Activated CD4-positive, alpha-beta T cell treated with anti-CD3 and anti-CD28 coated beads, Interleukin-2, amount 10 ng/mL, durations not matched to agents 24 days and 14 days (primary cell): ENCODE data around the gene MBLAC1. TPM values are rescaled to one million over a fixed set of nuclear protein-coding genes. Genes with fewer than 3 reads are reported as not detected.

Experiments
- DNase-seq: peaks from one replicate; pipeline ENCODE4 v3.0.0; 2022
- H3K27ac Mint-ChIP-seq: one replicate; pipeline ENCODE4 v1.8.0; 2022; ENCODE audit warnings: mild to moderate bottlenecking, mixed read lengths
- H3K27me3 Mint-ChIP-seq: one replicate; pipeline ENCODE4 v1.8.0; 2022; ENCODE audit warnings: mixed read lengths
- H3K36me3 Mint-ChIP-seq: one replicate; pipeline ENCODE4 v1.8.0; 2022; ENCODE audit warnings: low read depth, mild to moderate bottlenecking, mixed read lengths
- H3K4me1 Mint-ChIP-seq: one replicate; pipeline ENCODE4 v1.8.0; 2021; ENCODE audit warnings: mixed read lengths
- H3K4me3 Mint-ChIP-seq: one replicate; pipeline ENCODE4 v1.8.0; 2022; ENCODE audit warnings: mild to moderate bottlenecking, moderate library complexity, mixed read lengths
- H3K9me3 Mint-ChIP-seq: one replicate; pipeline ENCODE4 v1.8.0; 2021; ENCODE audit warnings: mixed read lengths
- intact Hi-C: fragments of 100-400 bp; cut with micrococcal nuclease; formaldehyde crosslinking; loops from one replicate; pipeline ENCODE4 v1.15.1; 2023
- total RNA-seq: library from RNA; stranded (reverse); gene quantifications from 2 replicates; pipeline ENCODE4 v1.2.3, GENCODE V29; 2022

Gene MBLAC1, protein sequence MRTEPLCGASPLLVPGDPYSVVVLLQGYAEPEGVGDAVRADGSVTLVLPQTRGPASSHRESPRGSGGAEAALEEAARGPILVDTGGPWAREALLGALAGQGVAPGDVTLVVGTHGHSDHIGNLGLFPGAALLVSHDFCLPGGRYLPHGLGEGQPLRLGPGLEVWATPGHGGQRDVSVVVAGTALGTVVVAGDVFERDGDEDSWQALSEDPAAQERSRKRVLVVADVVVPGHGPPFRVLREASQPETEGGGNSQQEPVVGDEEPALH
- total RNA-seq, result 3.0 and 3.5 TPM in 2 replicates

DNA sequence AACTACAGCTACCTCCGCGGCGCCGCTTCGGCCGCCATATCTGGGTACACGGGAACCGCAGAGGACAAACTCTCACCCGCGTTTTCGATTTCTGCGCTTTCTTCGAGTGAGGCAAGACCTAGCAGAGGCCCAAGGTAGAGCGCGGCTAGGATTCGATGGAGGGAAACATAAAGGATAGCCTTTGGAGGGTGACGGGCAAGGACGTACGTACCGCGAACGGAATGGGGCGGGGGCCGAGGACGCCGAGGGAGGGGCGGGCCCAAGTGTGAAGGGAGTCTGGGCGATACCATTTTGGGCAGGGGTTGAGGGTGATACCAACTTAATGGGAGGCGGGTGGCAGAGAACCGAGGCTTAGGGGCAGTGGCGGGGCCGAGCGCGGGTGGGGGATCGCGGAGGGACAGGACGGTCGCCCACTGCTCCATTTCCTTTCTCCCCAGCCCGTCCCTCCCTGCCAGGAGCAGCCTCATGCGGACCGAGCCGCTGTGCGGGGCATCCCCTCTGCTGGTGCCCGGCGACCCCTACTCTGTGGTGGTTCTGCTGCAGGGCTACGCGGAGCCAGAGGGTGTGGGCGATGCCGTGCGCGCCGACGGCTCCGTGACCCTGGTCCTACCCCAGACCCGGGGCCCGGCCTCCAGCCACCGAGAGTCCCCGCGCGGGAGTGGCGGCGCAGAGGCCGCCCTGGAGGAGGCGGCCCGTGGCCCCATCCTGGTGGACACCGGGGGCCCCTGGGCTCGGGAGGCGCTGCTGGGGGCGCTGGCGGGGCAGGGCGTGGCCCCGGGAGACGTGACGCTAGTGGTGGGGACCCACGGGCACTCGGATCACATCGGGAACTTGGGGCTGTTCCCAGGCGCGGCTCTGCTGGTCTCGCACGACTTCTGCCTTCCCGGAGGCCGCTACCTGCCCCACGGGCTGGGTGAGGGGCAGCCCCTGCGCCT is at the start of gene MBLAC1:
Gene MBLAC1, plus strand, starts transcription at position 37 of the 935 bp plus-strand sequence. Its CDS starts 429 bp downstream, at position 466.
- H3K4me1 Mint-ChIP-seq, result peaks cover 22% of the 10 kb centered on the region
- DNase-seq, result peak; percentile 97
- intact Hi-C loops, result loop anchor here (1.0 to 10.0 kb wide), 9 partner anchors 8 to 458 kb away; partner anchors contain the start of genes AP4M1, CNPY4, COPS6 and FBXO24
- no peaks in the 10 kb centered on the region for H3K9me3 Mint-ChIP-seq
- H3K27ac Mint-ChIP-seq, result peak within 1 kb of the TSS; percentile 100
- H3K36me3 Mint-ChIP-seq, result peaks cover 12% of the 10 kb centered on the region
- peak within 1 kb of the TSS; percentile 99 for H3K4me3 Mint-ChIP-seq
- H3K27me3 Mint-ChIP-seq, result no peaks in the 10 kb centered on the region

DNA sequence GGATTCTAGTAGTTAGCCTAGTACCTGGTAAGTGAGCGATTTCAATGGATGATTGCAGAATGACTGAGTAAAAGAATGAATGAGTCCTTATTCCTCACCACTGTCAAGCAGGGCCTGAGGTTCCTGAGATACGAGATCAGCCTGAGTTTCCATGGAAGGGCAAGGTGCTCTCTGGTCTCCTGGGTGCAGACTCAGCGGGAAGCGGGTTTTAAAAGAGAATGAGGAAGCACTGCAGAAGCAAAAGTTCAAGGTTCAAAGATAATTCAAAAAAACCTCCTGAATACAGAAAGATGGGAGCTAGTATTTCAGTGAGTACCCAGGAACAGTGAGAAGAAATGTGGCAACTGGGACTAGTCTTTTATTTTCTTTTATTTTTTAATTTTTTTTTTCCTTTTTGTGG is 49.6 kb upstream of the MBLAC1 start:
- intact Hi-C loops, result no loop called here
- no peaks in the 10 kb centered on the region for H3K27me3 Mint-ChIP-seq
- H3K4me1 Mint-ChIP-seq, result peaks cover 15% of the 10 kb centered on the region
- no peak overlapping the region for H3K4me3 Mint-ChIP-seq
- H3K9me3 Mint-ChIP-seq, result peaks cover 14% of the 10 kb centered on the region
- DNase-seq, result no peak
- H3K36me3 Mint-ChIP-seq, result peaks cover 73% of the 10 kb centered on the region
- no peak overlapping the region for H3K27ac Mint-ChIP-seq

DNA sequence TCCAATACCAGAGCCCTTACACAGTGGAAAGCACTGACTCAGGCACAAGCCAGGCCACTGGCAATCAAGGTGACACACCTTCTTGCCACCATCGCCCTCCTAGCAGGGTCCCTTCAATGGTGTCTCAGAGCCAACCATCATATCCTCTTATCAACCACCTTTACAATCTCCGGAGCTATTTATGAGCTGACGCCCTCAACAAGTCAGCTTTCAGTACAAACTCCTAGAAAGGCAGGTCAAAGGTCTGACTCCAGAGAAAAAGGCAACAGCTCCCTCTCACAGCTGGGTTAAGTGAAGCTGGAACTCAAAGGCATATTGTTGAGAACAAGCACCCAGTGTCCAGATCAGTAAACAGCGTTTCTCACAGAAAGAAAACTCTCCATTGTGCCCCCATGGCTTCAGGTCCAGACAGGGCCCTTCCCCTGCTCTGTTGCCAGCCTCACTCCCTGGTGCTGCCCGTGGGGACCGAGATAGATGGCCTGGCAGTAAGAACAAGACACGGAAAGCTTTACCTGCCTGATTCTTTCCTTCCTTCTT is 47.7 kb upstream of the MBLAC1 start:
- Mint-ChIP-seq H3K36me3 (peaks cover 54% of the 10 kb centered on the region), H3K4me1 (peaks cover 23% of the 10 kb centered on the region)

DNA sequence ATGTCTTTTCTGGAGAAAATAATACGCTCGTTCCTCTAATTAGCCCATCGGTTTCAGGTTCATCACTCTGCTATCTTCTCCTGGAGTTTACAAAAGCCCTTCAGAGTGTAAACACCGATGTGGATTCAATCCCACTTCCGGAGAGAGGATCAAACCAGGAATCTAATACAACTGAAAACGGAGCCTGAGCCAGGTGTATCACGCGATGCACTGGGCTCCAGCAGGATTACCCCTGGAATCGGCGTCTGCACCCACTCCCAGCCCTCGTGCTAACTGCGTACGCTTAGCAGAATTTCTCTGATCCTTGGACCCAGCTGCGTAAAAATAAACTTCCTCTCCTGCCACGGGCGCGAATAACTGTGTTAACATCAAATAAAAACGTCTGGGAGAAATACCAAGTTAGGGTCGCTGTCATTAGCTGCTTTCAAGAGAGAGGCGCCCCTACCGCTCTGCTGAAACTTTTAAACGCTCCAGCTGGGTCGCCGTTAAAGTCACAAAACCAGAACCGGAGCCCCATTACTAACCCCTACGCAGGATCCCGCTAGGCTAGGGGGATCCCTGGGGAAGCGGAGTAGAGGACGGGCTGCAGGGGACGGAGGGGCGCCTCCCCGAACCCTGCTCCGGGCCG is 45.7 kb upstream of the MBLAC1 start:
- H3K27ac Mint-ChIP-seq, result peak overlapping the region; percentile 75
- peaks cover 2% of the 10 kb centered on the region for H3K9me3 Mint-ChIP-seq
- peaks cover 23% of the 10 kb centered on the region for H3K4me1 Mint-ChIP-seq
- peak overlapping the region; percentile 93 for H3K4me3 Mint-ChIP-seq
- peaks cover 34% of the 10 kb centered on the region for H3K36me3 Mint-ChIP-seq
- intact Hi-C loops, result loop anchor here (1.0 to 10.0 kb wide), 8 partner anchors 8 to 939 kb away; partner anchors contain the start of genes AP4M1, FAM200A, MCM7 and SMURF1
- DNase-seq, result no peak
- peaks cover 10% of the 10 kb centered on the region for H3K27me3 Mint-ChIP-seq

More for the DNA sequence above, 47.7 kb upstream of the MBLAC1 start:
- H3K9me3 Mint-ChIP-seq, result peaks cover 11% of the 10 kb centered on the region
- H3K4me3 Mint-ChIP-seq, result peak overlapping the region; percentile 14
- intact Hi-C loops, result no loop called here
- peaks cover 3% of the 10 kb centered on the region for H3K27me3 Mint-ChIP-seq
- no peak overlapping the region for H3K27ac Mint-ChIP-seq
- DNase-seq, result no peak

DNA sequence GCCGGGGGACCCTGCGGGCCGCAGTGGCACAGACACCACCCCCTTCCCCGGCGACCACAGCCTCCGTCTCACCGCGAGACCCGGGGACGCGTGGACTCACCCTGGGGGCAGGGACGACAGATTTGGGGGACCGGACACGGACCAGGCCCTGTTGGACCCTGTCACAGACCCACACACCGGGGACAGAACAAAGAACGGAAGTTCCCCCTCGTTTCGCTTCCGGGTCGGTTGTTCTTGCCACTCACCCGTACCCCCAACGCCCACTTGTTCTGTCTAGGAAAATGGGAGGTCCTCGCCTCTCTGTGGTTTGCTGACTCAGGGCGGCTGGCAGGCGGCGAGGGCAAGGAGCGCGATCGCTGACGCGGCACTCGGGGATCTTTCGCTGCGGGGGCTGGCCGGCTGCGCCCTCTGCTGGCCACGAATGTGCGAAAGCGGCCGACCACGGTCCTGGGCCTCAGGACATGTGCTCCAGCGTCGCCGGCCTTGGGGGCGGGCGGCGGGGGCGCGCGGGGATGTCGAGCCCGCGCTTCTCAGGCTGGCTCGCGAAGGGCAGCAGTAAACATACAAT is 45.1 kb upstream of the MBLAC1 start, which contains the start of gene ZNF3:
Gene ZNF3, minus strand, starts transcription at position 189 of the 568 bp plus-strand sequence. CDS start 4,366 bp downstream, outside the sequence.
- intact Hi-C loops, result loop anchor here (1.0 to 10.0 kb wide), 9 partner anchors 8 to 939 kb away; partner anchors contain the start of genes AP4M1, CNPY4, FAM200A and MCM7
- Mint-ChIP-seq H3K4me1 (peaks cover 23% of the 10 kb centered on the region), H3K36me3 (peaks cover 28% of the 10 kb centered on the region), H3K9me3 (no peaks in the 10 kb centered on the region), H3K27ac (peak within 1 kb of the TSS; percentile 91), H3K27me3 (peaks cover 10% of the 10 kb centered on the region), H3K4me3 (peak within 1 kb of the TSS; percentile 93)
- peak; percentile 99 for DNase-seq

DNA sequence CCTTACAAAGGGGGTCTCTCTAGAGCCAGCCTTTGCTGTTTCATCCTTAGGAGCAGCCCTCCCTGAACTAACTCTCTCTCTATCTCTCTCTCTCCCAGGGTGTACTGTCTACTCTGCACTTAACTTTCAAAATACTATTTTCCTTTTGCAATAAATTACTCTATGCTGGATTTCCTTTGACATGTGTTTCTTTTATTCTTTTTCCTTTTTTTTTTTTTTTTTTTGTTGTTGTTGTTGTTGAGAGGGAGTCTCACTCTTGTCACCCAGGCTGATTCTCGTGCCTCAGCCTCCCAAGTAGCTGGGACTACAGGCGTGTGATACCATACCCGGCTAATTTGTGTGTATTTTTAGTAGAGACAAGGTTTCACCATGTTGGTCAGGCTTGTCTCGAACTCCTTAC is 43.8 kb upstream of the MBLAC1 start:
- H3K27me3 Mint-ChIP-seq, result peaks cover 10% of the 10 kb centered on the region
- H3K9me3 Mint-ChIP-seq, result no peaks in the 10 kb centered on the region
- H3K27ac Mint-ChIP-seq, result peak overlapping the region; percentile 91
- intact Hi-C loops, result loop anchor here (1.0 to 10.0 kb wide), 4 partner anchors 36 to 941 kb away; partner anchors contain the start of genes CNPY4, FAM200A, SMURF1 and TAF6
- peak overlapping the region; percentile 93 for H3K4me3 Mint-ChIP-seq
- H3K36me3 Mint-ChIP-seq, result peaks cover 23% of the 10 kb centered on the region
- peak; percentile 58 for DNase-seq
- H3K4me1 Mint-ChIP-seq, result peaks cover 24% of the 10 kb centered on the region

DNA sequence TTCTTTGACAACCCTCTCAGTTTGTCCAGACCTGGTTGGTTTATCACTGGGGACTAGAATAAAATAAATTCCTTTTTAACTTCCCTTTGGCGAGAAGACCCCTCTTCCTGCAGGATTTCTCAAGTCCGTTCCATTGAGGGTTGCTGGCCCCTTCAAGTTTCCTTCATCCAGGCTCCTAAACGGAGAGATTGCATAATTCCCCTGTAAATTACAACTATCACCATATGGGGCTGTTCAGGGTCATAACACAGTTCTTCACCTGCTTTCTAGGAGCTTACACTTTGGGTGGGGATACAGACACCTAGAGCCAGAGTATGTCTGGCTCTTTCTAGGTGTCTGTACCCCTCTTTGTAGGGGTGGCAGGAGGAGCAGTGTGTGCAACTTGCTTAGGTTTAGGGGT is 41.3 kb upstream of the MBLAC1 start:
- Mint-ChIP-seq H3K27ac (no peak overlapping the region), H3K4me3 (no peak overlapping the region), H3K36me3 (peaks cover 13% of the 10 kb centered on the region), H3K9me3 (no peaks in the 10 kb centered on the region), H3K27me3 (peaks cover 10% of the 10 kb centered on the region), H3K4me1 (peaks cover 29% of the 10 kb centered on the region)
- no peak for DNase-seq
- intact Hi-C loops, result loop anchor here (10.0 kb wide), 1 partner anchor 531 kb away; the partner anchor contains the start of genes FAM200A and ZNF655

DNA sequence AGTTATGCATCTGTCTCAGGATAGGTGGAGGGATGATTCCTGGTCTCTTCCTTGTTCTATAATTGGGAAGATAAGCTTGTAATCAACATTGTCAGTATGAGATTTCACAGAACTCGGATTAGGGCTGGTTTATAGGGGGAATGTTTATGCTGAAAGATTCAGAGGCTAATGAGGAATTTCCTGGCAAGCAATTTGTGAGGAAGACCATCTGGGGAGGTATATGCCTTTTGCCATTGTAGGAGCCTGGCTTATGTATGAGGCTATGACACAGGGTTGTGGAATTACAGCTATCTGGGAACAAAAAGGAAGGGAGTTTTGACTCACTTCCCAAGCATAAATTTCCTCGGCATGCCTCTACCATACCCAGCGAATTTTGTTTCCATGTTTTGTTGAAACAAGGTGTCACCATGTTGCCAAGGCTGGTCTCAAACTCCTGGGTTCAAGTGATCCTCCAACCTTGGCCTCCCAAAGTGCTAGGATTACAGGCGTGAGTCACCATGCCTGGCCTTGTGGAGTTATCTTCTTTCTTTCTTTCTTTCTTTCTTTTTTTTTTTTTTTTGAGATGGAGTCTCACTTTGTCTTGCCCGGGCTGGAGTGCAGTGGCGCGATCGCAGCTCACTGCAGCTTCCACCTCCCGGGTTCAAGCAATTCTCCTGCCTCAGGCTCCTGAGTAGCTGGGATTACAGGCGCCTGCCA is 39.6 kb upstream of the MBLAC1 start:
- peaks cover 10% of the 10 kb centered on the region for H3K27me3 Mint-ChIP-seq
- intact Hi-C loops, result loop anchor here (10.0 kb wide), 1 partner anchor 532 kb away; the partner anchor contains the start of genes FAM200A and ZNF655
- peak overlapping the region; percentile 18 for H3K4me3 Mint-ChIP-seq
- peaks cover 32% of the 10 kb centered on the region for H3K4me1 Mint-ChIP-seq
- no peak overlapping the region for H3K27ac Mint-ChIP-seq
- H3K9me3 Mint-ChIP-seq, result no peaks in the 10 kb centered on the region
- DNase-seq, result no peak
- peaks cover 22% of the 10 kb centered on the region for H3K36me3 Mint-ChIP-seq

DNA sequence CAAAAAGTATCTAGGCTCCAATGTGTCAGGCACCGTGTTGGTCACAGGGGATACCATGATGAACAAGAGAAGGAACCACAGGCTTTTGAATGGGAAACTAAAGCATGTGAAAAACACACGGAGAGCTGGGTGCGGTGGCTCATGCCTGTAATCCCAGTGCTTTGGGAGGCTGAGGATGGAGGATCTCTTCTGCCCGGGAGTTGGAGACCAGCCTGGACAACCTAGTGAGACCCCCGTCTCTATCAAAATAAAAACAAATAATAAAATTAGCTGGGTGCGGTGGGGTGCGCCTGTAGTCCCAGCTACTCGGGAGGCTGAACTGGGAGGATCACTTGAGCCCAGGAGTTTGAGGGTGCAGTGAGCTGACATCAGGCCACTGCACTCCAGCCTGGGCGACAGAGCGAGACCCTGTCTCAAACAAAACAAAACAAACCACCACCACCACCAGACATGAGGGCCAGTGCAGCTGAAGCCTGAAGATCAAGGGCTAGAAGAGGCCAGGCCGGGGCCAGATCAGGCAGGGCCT is 38.6 kb upstream of the MBLAC1 start:
- Mint-ChIP-seq H3K4me3 (peak overlapping the region; percentile 86), H3K9me3 (no peaks in the 10 kb centered on the region), H3K27me3 (peaks cover 7% of the 10 kb centered on the region), H3K4me1 (peaks cover 27% of the 10 kb centered on the region), H3K36me3 (peaks cover 31% of the 10 kb centered on the region), H3K27ac (peak overlapping the region; percentile 94)
- intact Hi-C loops, result loop anchor here (2.0 to 10.0 kb wide), 2 partner anchors 39 to 533 kb away; partner anchors contain the start of genes FAM200A, MBLAC1 and ZNF655
- DNase-seq, result peak; percentile 56

DNA sequence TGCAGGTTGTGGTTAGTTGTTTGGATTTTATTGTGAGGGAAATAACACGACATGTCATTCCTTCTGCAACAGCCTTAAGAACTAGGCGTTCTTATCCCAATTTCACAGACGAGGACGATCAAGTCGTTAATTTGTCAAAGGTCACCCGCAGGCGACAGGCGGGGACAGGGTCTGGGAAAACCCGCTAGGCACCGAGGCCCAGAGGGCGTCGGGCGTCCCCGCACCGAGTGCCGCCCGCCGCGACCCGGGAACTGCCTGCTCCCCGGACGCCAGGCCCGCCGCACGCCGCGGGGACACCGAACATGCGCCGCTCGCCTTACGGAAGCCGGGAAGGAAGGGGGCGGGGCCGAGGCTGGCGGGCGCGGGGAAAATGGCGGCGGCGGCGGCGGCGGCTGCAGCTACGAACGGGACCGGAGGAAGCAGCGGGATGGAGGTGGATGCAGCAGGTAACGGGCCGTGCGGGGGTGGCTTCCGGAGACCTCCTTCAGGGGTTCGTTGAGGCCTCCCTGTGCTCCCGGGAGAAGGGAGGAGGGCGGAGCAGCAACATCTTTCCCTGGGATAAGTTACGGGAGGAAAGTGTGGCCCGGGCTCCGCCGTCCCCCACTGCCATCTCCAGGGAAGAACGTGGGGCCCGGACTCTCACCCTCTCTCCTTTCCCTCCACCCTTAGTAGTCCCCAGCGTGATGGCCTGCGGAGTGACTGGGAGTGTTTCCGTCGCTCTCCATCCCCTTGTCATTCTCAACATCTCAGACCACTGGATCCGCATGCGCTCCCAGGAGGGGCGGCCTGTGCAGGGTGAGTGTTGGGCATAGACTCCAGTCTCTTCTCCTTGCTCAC is 37.9 kb upstream of the MBLAC1 start, which contains the start of gene COPS6:
Gene COPS6, plus strand, starts transcription at position 349 of the 837 bp plus-strand sequence. Its CDS starts 22 bp downstream, at position 371.
- Mint-ChIP-seq H3K36me3 (peaks cover 38% of the 10 kb centered on the region), H3K4me1 (peaks cover 29% of the 10 kb centered on the region), H3K27ac (peak within 1 kb of the TSS; percentile 94), H3K27me3 (peaks cover 7% of the 10 kb centered on the region), H3K4me3 (peak within 1 kb of the TSS; percentile 86), H3K9me3 (no peaks in the 10 kb centered on the region)
- intact Hi-C loops, result loop anchor here (1.0 to 10.0 kb wide), 4 partner anchors 8 to 534 kb away; partner anchors contain the start of genes AP4M1, FAM200A, MBLAC1 and MCM7
- peak; percentile 97 for DNase-seq
